ENCODE measurements around the gene SCUBE2.

- TF ChIP-seq, protein P1, sequence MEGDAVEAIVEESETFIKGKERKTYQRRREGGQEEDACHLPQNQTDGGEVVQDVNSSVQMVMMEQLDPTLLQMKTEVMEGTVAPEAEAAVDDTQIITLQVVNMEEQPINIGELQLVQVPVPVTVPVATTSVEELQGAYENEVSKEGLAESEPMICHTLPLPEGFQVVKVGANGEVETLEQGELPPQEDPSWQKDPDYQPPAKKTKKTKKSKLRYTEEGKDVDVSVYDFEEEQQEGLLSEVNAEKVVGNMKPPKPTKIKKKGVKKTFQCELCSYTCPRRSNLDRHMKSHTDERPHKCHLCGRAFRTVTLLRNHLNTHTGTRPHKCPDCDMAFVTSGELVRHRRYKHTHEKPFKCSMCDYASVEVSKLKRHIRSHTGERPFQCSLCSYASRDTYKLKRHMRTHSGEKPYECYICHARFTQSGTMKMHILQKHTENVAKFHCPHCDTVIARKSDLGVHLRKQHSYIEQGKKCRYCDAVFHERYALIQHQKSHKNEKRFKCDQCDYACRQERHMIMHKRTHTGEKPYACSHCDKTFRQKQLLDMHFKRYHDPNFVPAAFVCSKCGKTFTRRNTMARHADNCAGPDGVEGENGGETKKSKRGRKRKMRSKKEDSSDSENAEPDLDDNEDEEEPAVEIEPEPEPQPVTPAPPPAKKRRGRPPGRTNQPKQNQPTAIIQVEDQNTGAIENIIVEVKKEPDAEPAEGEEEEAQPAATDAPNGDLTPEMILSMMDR (IDR thresholded peaks at IDR 0.05) = no peak
- no peak for TF ChIP-seq POLR2A (IDR thresholded peaks at IDR 0.05)
Measured at GRCh38 chr11:9137293-9138132, 46.1 kb upstream of the SCUBE2 start.
